GM12801 (cell line): ENCODE measurements around the gene PITPNC1.

Experiments used
- CTCF ChIP-seq: IDR thresholded peaks from one replicate; pipeline ENCODE4 v1.5.1; 2011; ENCODE audit warnings: control low read depth; ENCODE audit not compliant: insufficient read length; ENCODE audit errors: extremely low read depth

PITPNC1 gene

GRCh38 chr17:67353161-67353560 is 23.9 kb upstream of the PITPNC1 start:
- TF ChIP-seq CTCF, result no peak

DNA sequence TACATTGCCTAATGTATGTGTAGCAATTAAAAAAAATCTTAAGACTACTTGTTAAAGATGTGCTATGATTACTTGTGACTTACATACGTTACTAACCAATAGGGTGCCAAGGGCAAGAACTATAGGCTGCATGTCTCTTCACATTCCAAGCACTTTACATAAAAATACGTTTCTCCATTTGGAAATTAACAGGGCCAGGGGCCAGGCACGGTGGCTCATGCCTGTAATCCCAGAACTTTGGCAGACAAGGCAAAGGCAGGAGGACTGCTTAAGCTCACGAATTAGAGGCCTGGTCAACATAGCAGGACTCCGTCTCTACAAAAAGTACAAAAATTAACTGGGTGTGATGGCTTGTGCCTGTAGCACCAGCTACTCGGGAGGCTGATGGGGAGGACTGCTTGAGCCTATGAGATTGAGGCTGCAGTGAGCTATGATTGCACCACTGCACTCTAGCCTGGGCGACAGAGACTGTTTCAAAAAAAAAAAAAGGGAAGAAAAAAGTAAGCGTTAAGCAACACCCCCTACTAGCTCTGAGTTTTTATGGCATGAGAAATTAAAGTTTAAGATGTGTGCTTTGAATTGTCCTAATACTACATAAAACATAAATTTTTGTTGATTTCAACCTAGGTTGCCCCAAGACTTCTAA is 23.0 kb upstream of the PITPNC1 start:
- no peak for TF ChIP-seq CTCF

GRCh38 chr17:67358612-67359011 is 18.5 kb upstream of the PITPNC1 start:
- no peak for TF ChIP-seq CTCF

DNA sequence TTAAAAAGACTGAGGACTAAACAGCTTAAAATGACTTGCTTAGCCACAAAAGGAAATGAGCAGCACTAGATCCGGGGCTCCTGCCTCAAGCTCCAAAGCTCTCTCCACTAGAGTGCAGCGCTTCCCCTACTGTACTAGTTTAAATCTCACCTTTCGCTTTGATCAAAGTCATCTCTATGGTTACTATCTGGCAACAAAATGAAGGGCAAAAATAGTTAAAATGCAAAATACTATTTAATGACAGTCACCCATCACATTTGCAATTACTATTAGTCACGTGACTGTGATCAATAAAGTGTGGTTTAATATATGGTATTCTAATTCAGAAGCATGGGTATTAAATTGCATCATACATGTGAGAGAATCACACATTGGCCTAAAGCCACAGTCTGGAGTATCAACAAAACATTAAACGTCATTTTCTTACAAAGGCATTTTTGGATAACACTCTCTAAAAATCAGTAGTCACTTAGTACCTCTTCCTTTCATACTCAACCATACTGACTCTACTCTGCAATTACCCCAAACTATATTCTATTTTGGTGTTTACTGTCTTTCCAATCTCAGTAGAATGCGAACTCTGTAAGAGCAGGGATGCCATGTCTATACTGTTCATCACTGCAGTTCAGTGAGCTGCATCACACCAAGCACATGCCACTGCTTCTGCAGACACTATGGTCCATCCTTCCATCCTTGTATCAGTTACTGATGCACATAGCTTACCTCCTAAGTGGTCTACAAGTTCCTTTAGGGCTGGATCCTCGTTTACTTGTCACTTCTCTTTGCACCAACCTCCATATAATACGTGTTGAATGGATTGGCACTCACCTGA is 16.9 kb upstream of the PITPNC1 start:
- no peak for TF ChIP-seq CTCF

DNA sequence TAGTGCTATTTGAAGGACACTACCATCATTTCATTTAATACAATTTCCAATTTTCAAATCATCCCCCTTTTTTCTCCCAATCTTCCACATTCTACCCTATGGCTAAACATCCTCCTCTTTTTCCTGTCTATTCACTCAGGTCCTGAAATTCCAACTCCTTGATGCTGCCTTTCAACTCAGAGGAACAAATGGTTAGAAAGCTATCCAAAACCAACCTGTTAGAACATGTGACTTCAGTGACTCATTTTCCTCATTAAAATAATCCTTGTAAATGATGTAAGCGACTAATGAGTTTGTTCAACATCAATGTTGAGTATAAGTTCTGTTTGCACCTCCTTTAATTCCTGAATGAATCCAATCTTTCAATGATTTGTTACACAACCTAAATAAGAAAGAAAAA is 16.2 kb upstream of the PITPNC1 start:
- TF ChIP-seq CTCF, result no peak

DNA sequence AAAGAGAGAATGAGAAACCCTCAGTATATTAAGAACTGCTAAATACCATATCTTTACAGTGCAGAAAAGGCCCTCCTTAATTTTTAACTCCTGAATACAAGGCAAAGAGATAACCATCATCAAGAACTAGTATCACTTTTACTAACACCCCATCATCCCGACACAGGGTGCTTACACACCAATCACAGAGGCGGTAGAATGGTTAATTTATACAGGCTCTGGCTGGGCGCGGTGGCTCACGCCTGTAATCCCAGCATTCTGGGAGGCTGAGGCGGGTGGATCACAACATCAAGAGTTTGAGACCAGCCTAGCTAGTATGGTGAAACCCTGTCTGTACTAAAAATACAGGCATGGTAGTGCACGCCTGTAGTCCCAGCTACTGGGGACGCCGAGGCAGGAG is 14.9 kb upstream of the PITPNC1 start:
- TF ChIP-seq CTCF, result no peak

DNA sequence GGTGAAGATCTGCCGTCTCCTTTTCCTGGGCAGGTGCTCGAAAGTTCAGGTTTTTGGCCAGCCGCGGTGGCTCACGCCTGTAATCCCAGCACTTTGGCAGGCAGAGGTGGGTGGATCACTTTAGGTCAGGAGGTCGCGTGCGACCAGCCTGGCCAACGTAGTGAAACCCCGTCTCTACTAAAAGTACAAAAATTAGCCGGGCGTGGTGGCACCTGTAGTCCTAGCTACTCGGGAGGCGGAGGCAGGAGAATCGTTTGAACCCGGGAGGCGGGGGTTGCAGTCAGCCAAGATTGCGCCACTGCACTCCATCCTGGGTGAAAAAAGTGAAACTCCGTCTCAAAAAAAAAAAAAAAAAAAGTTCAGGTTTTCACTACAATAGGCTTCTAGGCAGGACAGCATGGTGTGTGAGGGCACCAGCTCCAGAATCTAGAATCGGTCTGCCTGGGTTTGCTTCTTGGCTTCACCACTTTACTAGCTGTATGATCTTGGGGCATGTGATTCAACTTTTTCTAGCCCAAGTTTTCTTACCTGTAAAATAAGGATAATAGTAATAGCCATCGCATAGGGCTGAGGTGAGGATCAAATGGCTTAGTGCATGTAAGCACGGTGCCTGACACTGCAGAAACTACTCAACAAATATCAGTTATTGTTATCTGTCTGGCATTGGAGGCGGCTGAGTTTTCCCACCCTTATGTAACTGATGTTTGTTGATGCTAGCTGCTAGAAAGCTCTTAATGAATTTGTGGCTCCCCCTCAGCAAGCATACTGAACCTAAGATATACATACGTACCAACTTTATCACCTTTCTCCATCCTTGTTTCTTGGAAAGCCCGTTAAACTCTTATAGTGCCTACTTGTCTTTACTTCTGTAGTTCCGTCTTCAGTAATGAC is 12.0 kb upstream of the PITPNC1 start:
- TF ChIP-seq CTCF, result no peak
